Nephron progenitor cell (in vitro differentiated cells): Measurements from ENCODE around the gene A3GALT2.
A peak's percentile ranks its signal among the peaks of the same experiment; 100 is the strongest.

ENCODE experiments used
- DNase-seq: peaks from one replicate; pipeline ENCODE4 v3.0.0; 2021
- H3K27ac Mint-ChIP-seq: 2 replicates; pipeline ENCODE4 v1.8.0; 2021; ENCODE audit warnings: mild to moderate bottlenecking, moderate library complexity, mixed read lengths
- H3K27me3 Mint-ChIP-seq: 2 replicates; pipeline ENCODE4 v1.8.0; 2021; ENCODE audit warnings: mild to moderate bottlenecking, low read depth, mixed read lengths; ENCODE audit not compliant: poor library complexity
- H3K36me3 Mint-ChIP-seq: 2 replicates; pipeline ENCODE4 v1.8.0; 2021; ENCODE audit warnings: low read depth, mixed read lengths
- H3K4me1 Mint-ChIP-seq: 2 replicates; pipeline ENCODE4 v1.8.0; 2021; ENCODE audit warnings: mixed read lengths
- H3K4me3 Mint-ChIP-seq: 2 replicates; pipeline ENCODE4 v1.8.0; 2021; ENCODE audit warnings: mild to moderate bottlenecking, moderate library complexity, mixed read lengths
- H3K9me3 Mint-ChIP-seq: 2 replicates; pipeline ENCODE4 v1.8.0; 2021; ENCODE audit warnings: mild to moderate bottlenecking, moderate library complexity, mixed read lengths
- CTCF ChIP-seq: fragments of 200-600 bp; sonication (generic); IDR thresholded peaks from 2 replicates; pipeline ENCODE4 v1.5.0; 2021; ENCODE audit warnings: antibody characterized with exemption

A3GALT2 gene

GRCh38 chr1:33322109-33322508 is 1.2 kb upstream of the A3GALT2 start:
- Mint-ChIP-seq H3K4me3 (no peak overlapping the region), H3K9me3 (no peaks in the 10 kb centered on the region), H3K27ac (peak overlapping the region; percentile 89), H3K36me3 (peaks cover 31% of the 10 kb centered on the region), H3K4me1 (peaks cover 60% of the 10 kb centered on the region), H3K27me3 (peaks cover 3% of the 10 kb centered on the region)
- no peak for TF ChIP-seq CTCF
- DNase-seq: no peak

GRCh38 chr1:33321178-33321577 is 280 bp upstream of the A3GALT2 start:
- no peaks in the 10 kb centered on the region for H3K9me3 Mint-ChIP-seq
- peaks cover 68% of the 10 kb centered on the region for H3K4me1 Mint-ChIP-seq
- peaks cover 3% of the 10 kb centered on the region for H3K27me3 Mint-ChIP-seq
- H3K4me3 Mint-ChIP-seq: no peak overlapping the region
- TF ChIP-seq CTCF: no peak
- H3K27ac Mint-ChIP-seq: peak overlapping the region; percentile 77
- peaks cover 24% of the 10 kb centered on the region for H3K36me3 Mint-ChIP-seq
- DNase-seq: no peak

- no peak for TF ChIP-seq CTCF
- Mint-ChIP-seq H3K9me3 (no peaks in the 10 kb centered on the region), H3K4me3 (no peak overlapping the region), H3K4me1 (peaks cover 65% of the 10 kb centered on the region), H3K36me3 (peaks cover 15% of the 10 kb centered on the region), H3K27me3 (peaks cover 3% of the 10 kb centered on the region), H3K27ac (no peak overlapping the region)
- no peak for DNase-seq
Measured at GRCh38 chr1:33319949-33320618, 814 bp downstream of the A3GALT2 start.

GRCh38 chr1:33319186-33319948 is 1.5 kb downstream of the A3GALT2 start:
- Mint-ChIP-seq H3K36me3 (peaks cover 11% of the 10 kb centered on the region), H3K4me3 (no peak overlapping the region), H3K4me1 (peaks cover 62% of the 10 kb centered on the region), H3K27ac (no peak overlapping the region), H3K9me3 (no peaks in the 10 kb centered on the region), H3K27me3 (peaks cover 4% of the 10 kb centered on the region)
- DNase-seq: no peak
- no peak for TF ChIP-seq CTCF

GRCh38 chr1:33317946-33318345 is 3.0 kb downstream of the A3GALT2 start:
- H3K36me3 Mint-ChIP-seq: peaks cover 8% of the 10 kb centered on the region
- no peak overlapping the region for H3K4me3 Mint-ChIP-seq
- peaks cover 49% of the 10 kb centered on the region for H3K4me1 Mint-ChIP-seq
- H3K27ac Mint-ChIP-seq: no peak overlapping the region
- no peak for DNase-seq
- no peak for TF ChIP-seq CTCF
- no peaks in the 10 kb centered on the region for H3K9me3 Mint-ChIP-seq
- peaks cover 7% of the 10 kb centered on the region for H3K27me3 Mint-ChIP-seq

GRCh38 chr1:33317354-33317753 is 3.5 kb downstream of the A3GALT2 start:
- Mint-ChIP-seq H3K4me1 (peaks cover 47% of the 10 kb centered on the region), H3K27me3 (peaks cover 10% of the 10 kb centered on the region), H3K9me3 (no peaks in the 10 kb centered on the region), H3K36me3 (peaks cover 6% of the 10 kb centered on the region), H3K4me3 (no peak overlapping the region), H3K27ac (no peak overlapping the region)
- no peak for TF ChIP-seq CTCF
- no peak for DNase-seq
